ENCODE measurements around the gene HYAL1. TPM values are rescaled to one million over a fixed set of nuclear protein-coding genes. Genes with fewer than 3 reads are reported as not detected.

Gene HYAL1
- total RNA-seq, 1 donor from 2014 or later = 19.4 TPM

DNA sequence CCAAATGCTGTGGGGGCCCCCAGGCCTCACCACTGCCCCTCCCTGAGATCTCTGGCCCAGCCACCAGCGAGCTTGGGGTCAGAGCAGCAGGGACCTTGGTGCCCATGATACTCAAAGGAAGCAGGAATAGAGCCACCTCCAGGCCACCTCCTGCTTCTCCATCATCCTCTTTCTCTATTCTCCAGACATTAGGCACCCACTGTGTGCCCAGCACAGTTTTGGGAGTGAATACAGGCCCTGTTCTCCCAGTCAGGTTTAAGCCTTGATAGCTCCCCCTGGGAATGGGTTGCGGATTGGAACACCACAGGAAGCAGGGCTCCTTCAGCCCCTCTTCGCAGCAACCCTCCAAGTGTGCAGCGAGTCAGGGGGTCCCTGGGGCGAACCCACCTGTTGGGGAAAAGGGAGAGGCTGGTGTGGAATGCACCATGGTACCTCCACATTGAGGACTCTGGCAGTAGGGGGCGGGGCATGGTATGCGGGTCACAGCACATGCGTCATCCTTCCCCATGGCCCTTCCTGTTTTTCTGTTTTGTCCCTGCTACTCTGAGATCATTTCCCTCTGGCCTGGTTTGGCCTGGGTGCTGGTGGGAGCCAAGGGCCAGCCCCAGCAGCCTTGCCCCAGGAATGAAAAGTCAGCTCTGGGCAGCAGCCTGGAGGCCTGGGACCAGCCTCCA is 48.7 kb downstream of the HYAL1 start:
- ATAC-seq (peak; percentile 67), DNase-seq (ENCODE audit: low spot score) (no peak)
- intact Hi-C loops (cut with DNase I) = no loop called here

- no peak for DNase-seq (ENCODE audit: low spot score)
- intact Hi-C loops (cut with DNase I) = no loop called here
- ATAC-seq = no peak
These were observed 52.2 kb downstream of the HYAL1 start for GRCh38 chr3:50251220-50251619.

GRCh38 chr3:50250514-50250913 is 52.9 kb downstream of the HYAL1 start:
- DNase-seq (ENCODE audit: low spot score) = no peak
- intact Hi-C loops (cut with DNase I) = no loop called here
- ATAC-seq = no peak

Other genes starting within 250 kb of the HYAL1 start
- gene RBM5, start 214.7 kb downstream of the HYAL1 start, total RNA-seq = 231 TPM
- gene SEMA3F, start 148.2 kb downstream of the HYAL1 start, total RNA-seq = 29.3 TPM
- gene GNAT1, start 112.0 kb downstream of the HYAL1 start, total RNA-seq = not detected
- gene SLC38A3, start 98.3 kb downstream of the HYAL1 start, total RNA-seq = 2.5 TPM
- gene GNAI2, start 67.4 kb downstream of the HYAL1 start, total RNA-seq = 313 TPM
- 390 TPM for gene SEMA3B, start 34.4 kb downstream of the HYAL1 start, total RNA-seq
- gene LSMEM2, start 24.5 kb downstream of the HYAL1 start, total RNA-seq = 2.0 TPM
- 51.2 TPM for gene IFRD2, start 11.1 kb downstream of the HYAL1 start, total RNA-seq
- gene HYAL3, start 4.2 kb downstream of the HYAL1 start, total RNA-seq = 1.5 TPM
- gene NAA80, start 4.2 kb downstream of the HYAL1 start, total RNA-seq = 20.7 TPM
- gene HYAL2, start 19.2 kb upstream of the HYAL1 start, total RNA-seq = 48.8 TPM
- gene TUSC2, start 24.6 kb upstream of the HYAL1 start, total RNA-seq = 17.7 TPM
- gene RASSF1, start 37.3 kb upstream of the HYAL1 start, total RNA-seq = 51.0 TPM
- 1.9 TPM for gene ZMYND10, start 42.2 kb upstream of the HYAL1 start, total RNA-seq
- 20.6 TPM for gene NPRL2, start 47.2 kb upstream of the HYAL1 start, total RNA-seq
- gene CYB561D2, start 47.3 kb upstream of the HYAL1 start, total RNA-seq = 10.1 TPM
- gene TMEM115, start 55.9 kb upstream of the HYAL1 start, total RNA-seq = 29.6 TPM
- 1.8 TPM for gene CACNA2D2, start 200.1 kb upstream of the HYAL1 start, total RNA-seq